Superior temporal gyrus (tissue), 1 donor: Measurements from ENCODE around the gene TPD52L2.

ENCODE experiments used
- DNase-seq: peaks from one replicate; pipeline ENCODE4 v3.0.0-alpha.2; 2016; ENCODE audit errors: extremely low spot score

The TPD52L2 gene

DNA sequence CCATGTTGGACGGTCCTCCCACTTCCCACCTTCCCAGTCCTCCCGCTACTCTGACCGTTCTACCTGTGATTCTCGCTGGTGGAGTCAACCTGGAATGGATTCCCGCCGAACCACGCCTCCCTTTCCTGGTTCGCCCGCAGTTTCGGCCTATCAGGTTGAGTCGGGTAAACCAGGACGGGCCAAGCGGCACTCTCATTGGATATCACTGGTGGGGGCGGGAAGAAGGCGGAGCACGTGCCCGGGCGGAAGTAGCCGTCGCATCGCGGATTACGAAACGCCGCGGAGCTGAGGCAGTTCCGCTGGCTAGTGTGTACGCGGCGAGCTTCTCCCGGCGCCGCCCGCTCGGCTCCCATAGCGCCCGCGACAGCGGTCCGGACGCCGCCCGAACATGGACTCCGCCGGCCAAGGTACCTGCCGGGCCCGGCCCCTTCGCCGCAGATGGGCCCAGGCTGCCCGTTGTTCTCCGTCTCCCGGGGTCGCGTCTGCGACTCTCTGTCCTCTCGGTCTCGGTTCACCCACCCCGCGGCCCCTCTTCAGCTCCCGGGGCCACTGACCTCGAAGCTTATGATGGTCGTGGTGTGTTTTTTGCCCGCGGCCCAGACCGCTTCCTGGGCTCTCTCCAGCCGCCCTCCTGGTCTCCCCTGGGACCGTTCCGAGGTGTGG is at the start of gene TPD52L2:
Gene TPD52L2, plus strand, starts transcription at position 293 of the 663 bp plus-strand sequence. Its CDS starts 96 bp downstream, at position 389.
- peak; percentile 98 for DNase-seq

DNA sequence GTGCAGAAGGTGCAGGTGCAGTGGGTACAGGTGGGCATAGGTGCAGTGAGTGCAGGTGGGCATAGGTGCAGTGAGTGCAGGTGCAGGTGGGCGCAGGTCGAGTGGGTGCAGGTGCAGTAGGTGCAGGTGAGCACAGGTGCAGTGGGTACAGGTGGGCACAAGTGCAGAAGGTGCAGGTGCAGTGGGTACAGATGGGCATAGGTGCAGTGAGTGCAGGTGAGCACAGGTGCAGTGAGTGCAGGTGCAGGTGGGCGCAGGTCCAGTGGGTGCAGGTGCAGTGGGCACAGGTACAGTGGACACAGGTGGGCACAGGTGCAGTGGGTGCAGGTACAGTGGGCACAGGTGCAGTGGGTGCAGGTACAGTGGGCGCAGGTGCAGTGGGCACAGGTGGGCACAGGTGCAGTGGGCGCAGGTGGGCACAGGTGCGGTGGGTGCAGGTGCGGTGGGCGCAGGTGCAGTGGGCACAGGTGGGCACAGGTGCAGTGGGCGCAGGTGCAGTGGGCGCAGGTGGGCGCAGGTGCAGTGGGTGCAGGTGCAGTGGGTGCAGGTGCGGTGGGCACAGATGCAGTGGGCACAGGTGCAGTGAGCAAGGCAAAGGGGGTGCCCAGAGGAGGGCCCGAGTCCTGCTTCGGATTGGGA is 49.3 kb upstream of the TPD52L2 start:
- DNase-seq, result no peak

DNA sequence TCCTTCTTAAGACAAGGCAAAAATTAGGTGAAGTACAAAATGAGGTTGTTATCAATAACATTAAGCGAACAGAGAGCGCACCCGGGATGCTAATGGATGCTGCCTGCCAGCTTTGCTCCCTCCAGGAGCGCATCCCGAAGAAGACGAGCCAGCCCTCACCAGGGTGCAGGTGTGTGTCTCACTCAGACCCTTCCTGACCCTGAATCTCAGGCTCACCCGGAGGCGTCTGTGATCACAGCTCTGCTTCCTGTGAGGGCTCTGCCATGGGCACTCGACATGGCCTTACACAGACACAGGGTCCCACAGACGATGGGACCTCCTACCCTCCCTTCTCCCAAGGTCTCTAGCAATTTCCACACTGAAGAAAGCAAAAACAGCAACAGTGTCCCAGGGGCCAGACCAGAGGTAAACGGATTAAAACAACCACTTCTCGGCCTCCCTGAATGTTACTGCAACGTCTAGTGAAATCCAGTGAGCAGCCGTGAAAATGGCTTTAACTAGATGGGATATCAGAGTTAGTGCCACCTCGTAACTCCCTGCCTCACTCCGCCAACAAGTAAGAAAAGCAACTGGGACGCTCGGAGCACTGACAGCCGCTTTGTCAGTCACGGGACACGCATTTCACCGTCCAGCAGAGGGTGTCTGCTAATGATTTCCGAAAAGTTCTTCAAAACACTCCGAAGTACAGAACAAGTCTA is 45.7 kb upstream of the TPD52L2 start:
- DNase-seq, result no peak

DNA sequence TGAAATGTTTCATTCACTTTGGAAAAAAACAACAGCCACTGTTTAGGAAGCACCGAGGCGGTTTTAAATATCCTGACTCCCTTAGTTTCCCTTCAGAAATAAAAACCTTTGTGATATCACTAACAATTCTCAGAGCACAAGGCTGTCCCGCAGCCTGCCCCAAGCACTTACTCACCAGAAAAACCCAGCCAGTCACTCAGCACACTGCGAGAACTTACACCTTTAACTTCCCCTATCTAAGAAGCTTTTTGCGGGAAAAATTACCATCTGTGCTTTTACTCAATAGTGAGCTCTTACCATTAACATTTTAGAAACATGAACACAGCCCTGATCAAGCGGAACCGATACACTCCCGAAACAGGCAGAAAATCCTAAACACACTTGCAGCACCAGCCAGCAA is 43.3 kb upstream of the TPD52L2 start:
- no peak for DNase-seq

DNA sequence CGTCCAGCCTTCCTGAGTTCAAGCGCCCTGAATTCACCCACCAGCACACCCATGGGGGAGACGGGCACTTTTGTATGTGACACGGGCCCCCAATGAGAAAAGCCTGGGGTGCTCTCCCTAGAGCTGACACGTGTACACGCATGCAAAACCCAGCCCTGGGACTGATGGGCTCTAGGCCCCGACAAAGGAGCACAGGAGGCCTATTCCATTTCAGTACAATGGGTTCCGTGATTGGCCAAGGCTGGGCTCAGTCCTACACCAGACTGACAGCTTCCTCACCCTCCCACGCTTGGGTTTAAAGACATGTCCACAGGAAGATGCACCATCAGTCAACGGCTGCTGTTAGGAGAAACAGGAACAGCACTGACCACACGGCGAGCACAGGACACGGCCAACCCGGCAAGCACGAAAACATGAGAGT is 42.8 kb upstream of the TPD52L2 start:
- DNase-seq, result no peak

DNA sequence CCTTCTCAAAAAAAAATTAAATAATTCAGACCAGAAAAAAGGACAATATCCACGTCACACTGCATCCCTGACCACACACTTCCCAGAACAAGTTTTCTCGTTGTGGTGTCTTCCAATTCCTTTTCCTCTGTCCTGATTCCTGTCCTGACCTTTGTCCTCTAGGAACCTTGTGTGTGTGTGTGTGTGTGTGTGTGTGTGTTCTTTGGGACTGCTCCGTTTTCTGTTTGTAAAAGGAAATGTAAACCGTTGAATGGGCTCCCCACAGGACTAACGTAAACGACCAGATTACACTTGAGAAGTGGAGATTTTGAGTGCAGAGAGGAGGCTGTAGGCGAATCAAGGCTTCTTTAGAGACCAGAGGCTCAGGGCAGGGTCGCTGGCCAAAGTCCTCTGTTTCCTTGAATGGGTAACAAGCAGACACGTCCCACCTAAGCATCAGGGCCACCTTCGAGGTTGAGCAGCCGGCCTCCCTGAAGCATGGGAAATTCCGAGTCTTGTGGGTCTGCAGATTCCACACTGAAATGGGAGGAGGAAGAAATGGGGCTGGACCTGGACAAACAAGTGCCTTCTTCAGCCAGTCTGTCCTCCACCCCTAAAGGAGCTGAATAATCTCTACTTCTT is 41.3 kb upstream of the TPD52L2 start:
- no peak for DNase-seq

DNA sequence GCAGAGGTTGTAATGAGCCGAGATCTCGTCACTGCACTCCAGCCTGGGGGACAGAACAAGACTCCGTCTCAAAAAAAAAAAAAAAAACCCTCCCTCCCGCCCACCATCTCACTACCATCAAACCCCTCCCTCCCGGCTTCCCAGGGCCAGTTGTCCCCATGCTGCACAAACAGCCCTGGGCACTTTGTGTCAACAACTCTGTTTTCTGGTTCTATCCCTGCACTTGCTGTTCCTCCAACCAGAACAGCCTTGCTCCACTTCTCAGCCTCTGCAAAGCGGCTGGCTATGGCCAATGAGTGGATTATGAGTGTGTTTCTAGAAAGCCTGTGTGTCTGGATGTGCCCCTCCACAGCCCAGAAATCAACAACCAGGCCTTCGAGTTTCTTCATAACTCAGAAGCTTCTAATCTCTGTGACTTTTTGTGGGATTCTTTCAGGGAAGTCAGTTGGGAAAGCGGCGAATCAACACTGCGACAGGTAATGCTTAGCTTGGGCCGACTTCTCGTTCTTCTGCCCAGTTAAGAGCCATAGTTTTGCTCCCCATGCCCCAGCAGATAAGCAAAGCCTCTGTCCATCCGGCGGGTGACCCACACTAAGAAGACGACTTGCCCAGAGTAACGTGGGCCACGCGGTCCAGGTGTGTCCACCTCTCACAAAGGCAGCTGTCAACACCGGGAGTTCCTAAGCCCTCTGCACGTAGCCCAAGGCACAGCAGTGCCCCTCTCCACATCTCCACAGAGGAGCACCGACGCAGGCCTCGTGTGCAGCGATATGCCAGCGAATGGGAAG is 39.5 kb upstream of the TPD52L2 start:
- DNase-seq, result no peak

DNA sequence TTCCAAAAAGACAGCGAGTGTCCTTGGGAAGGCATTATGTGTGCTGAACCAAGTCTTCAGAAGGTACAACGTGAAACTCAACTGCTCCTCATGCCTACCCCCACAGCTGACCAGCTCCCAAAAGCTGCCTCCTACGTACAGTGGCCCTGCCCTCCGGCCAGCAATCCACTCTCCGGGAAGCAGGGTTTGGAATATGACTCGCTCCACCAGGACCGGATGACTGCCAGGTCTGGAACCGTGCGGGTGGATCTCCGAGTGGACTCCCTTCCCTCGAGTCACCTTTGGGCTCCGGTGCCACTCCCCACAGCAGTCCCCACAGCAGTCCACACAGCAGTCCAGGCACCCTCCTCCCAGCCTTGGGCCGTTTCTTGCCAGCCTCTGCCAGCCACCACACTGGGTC is 38.3 kb upstream of the TPD52L2 start:
- DNase-seq, result no peak

DNA sequence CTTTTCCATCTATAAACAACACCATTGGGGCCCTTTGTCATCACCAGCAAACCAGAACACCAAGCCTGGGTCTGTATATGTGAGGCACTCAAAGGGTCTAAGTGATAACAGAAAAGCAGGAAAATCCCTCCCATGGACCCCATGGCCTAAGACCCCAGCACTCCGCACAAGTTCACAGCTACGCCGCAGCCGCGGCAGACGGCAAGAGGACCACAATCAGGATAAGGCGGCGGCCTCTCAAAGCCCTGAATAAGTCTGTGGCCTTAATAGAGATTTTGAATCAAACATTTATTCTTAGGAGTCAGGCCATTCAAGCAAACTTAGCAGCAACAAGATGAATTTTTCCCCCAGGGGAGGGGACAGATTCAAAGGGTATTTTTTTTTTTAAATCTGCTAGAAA is 36.9 kb upstream of the TPD52L2 start:
- no peak for DNase-seq

DNA sequence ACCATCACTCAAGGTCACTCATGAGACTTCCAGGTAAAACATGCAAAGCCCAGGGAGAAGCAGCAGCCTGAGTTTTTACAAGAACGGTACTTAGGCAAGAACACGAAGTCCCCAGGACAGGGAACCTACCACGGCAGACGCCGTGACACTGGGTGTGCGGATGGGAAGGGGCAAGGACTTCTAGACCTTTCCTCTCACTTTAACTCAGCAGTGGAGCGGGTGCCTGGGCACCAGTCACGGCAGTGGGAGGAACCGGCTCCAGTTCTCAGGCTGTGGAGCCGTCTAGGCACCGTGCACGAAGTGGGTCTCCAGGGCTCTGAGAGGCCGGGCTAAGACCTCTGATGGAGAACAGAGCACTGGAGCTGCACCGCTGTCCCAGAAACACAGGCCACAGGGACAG is 36.5 kb upstream of the TPD52L2 start:
- DNase-seq, result no peak

DNA sequence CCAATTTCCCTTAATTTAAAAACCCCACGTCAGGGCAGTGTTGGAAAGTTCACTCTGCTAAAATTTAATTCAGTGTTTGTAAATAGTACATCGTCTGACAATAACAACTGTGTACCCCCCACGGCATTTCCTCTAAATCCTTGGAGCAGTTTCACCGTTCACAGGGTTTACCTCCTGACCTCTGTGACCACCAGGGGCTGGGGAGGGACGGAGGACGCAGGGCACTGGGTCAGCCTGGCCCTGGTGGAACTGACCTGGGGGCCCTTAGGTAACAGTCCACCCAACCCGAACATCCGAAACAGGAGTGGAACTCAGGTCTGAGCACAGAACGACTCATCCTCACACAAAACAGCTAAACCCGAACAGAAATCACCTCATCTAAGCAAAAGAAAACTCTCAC is 36.1 kb upstream of the TPD52L2 start:
- no peak for DNase-seq

DNA sequence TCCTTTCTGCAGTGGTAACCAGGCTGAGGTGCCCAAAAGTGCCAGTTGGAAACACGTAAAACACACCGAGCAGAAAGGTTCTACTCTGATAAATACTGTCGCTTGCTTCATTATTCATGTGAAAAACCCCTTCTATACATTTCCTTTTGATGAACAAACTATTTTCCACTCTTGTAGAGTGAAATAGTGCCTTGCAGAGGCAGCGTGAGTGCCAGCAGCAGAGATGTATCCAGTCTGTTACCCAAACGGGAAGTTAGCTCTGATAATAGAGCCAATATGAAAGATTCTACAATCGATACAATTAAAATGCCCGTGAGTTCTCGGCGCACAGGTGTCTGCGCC is 35.5 kb upstream of the TPD52L2 start:
- no peak for DNase-seq

DNA sequence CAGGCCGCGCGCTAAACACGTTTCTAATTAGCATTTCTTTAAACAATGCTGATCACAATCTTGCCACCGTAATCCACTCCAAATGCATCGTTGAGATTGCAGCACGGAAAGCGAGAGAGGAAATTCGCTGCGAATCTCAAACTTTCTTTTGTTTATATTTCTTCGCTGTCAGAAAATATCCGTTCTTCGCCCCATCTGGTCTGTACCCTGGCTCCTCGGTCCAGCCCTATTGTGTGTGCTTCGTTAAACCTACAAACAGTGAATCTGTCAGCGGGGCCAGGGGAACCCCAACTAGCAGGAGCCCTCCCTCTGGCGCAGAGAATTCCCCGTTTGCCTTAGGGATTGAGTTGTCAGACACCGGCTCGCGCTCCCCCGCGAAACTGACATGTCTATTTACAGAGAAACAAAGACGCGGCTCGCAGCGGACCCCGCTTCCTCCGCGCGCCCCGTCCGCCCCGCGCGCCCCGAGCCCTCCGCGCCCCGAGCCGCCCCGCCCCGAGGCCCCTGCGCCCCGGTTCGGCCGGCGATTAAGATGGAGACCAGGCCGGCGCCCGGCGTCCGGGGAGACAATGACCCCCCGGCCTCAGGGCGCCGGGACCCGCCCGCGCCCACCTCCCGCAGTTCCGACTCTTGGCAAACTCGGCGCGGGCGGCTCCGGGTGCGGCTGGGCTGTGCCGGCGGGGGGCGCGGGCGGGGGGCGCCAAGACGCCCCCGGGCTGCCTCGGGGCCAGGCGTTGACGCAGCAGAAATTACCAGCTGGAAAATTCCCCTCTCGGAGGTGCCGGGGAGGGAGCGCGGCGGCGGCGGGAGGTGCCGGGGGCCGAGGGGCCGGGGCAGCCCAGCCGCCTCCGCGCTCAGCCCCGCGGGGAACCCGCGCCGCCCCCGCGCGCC is 34.9 kb upstream of the TPD52L2 start:
- DNase-seq, result peak; percentile 22

DNA sequence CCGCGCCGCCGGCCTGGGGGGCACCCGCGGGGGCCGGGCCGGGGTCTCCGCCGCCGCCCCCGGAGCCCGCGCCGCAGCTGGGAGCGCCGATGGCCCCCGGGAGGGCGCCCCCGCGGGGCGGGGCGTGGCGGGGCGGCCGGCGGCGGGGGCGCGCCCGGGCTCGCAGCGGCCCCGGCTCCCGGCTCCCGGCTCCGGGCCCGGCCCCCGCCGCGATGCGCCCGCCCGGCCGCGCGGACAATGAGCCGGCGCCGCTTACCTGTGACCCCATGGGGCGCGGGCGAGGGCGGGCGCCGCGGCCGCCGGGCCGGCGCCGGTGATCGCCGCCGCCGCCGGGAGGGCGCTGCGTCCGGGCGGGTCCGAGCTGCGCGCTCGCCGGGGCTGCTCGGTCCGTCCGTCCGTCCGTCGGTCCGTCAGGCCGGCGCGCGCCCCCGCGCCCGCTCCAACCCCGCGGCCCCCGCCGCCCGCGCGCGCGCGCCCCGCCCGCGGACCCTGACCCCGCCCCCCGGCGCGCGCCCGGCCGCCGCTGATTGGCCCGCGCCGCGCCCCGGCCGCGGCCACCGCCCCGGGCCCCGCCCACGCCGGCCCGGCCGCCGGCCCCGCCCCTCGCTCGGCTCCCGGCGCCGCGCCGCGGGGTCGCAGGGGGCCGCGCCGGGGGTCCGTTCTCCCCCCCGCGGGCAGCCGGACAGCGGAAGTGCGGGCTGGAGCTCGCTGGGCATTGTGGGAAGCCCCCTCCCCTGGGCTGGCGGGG is 34.1 kb upstream of the TPD52L2 start, which contains the start of gene ZBTB46:
Gene ZBTB46, minus strand, starts transcription at position 424 of the 748 bp plus-strand sequence. CDS start 40,507 bp downstream, outside the sequence.
- no peak for DNase-seq

DNA sequence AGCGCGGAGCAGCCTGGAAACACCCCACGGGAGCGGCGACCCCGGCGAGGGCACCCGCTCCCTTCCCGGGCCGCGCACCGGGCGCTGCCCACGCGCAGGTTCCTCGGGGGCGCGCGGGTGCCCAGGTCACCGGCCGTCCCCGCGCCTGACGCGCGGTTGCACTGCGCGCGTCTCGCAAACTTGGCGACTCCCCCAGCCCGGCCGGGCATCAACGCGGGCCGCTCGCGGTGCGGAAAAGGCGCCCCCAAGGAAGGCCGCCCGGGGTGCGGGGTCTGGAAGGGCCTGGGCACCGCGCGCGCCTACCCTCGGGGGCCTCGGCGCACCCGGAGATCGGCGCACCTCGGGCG is 33.5 kb upstream of the TPD52L2 start:
- DNase-seq, result no peak

DNA sequence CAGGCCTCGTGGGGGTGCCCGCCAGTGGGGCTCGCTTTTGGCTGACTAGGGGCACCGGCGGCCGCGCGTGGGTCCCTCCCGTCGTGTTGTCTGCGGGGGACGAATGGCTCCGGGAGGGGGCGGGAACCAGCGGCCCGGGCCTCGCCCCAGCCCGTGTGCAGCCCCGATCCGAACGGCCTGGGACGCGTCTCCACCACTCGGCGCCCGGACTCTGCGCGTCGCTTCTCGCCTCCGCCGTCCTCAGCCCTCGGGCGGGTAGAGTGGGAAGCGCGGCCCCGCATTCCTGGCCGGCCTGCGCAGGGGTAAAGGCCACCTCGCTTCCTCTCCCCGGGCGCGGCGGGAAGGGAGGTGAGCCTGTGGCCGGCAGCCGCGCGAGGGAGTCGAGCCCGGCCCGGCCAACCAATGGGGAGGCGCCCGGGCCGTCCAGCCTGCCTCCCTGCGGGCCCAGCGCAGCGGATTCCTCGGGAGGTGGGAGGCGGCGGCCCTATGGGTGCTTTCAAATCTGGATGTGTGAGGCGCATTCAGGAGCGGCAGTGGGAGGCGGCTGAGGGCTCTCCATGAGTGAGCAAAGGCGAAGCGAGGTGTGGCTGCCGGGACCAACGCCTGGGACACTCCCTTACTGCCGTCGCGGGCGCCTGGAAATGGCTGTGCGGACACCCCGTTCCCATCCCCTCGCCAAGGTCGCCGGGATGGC is 32.9 kb upstream of the TPD52L2 start:
- no peak for DNase-seq

DNA sequence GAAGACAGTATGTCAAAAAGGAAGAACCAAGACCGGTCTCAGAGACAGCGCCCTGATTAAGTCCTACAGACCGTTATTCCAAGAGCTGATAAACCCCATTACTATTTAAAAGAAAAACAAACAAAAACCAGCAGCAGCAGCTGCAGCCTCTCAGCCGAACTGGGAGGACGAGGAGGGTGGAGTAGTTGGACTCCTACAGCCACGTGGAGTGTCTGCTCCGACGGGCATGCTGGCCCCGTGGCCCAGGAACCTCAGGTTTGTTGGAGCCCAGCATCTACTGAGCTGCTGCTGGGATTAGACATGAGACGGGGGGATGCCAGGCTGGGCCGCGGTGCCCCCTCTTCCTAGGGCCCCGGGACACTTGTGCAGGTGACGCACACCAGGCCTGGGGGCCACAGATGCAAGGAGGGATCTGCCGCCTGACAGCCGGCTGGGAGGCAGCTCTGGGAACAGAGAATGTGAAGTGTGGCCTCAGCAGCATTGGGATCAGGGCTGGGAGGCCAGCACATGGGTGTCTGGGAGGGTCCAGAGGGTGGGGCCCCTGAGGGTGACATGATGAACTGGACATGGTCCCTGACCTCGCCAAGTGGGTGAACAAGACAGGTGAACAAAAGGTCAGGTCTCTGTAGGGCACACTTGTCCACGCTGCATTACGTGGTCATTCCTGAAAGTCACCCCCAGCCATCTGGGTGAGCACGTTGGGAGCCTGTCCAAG is 31.1 kb upstream of the TPD52L2 start:
- no peak for DNase-seq

DNA sequence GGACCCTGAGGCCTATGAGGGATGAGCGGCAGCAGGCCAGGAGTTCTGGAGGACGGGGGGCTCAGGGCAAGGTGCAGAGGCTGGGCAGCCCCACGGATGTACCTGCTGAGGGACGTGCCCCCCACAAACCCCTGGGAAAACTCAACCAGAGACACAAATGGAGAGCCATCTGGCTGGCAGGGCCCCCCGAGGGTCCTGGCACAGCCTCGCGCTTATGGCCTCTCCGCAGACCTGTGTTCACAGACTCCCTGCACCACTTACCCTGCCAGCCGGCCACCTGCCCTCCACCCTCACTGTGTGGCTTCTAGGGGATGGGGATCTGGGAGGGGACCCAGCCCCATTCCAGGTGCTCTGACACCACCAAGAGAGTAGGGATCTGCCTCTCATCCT is 30.6 kb upstream of the TPD52L2 start:
- DNase-seq, result no peak
